Activated naive CD8-positive, alpha-beta T cell (primary cell): ENCODE measurements around the gene RAB1B.

Source experiments
- H3K27ac Mint-ChIP-seq: one replicate; pipeline ENCODE4 v1.8.0; 2021; ENCODE audit warnings: mixed read lengths
- H3K27me3 Mint-ChIP-seq: one replicate; pipeline ENCODE4 v1.8.0; 2021; ENCODE audit warnings: mixed read lengths
- H3K36me3 Mint-ChIP-seq: one replicate; pipeline ENCODE4 v1.8.0; 2021; ENCODE audit warnings: mixed read lengths
- H3K4me1 Mint-ChIP-seq: one replicate; pipeline ENCODE4 v1.8.0; 2021; ENCODE audit warnings: low read depth, mixed read lengths
- H3K4me3 Mint-ChIP-seq: one replicate; pipeline ENCODE4 v1.8.0; 2021; ENCODE audit warnings: mild to moderate bottlenecking, mixed read lengths
- H3K9me3 Mint-ChIP-seq: one replicate; pipeline ENCODE4 v1.8.0; 2021; ENCODE audit warnings: low read depth, mixed read lengths

Gene RAB1B

DNA sequence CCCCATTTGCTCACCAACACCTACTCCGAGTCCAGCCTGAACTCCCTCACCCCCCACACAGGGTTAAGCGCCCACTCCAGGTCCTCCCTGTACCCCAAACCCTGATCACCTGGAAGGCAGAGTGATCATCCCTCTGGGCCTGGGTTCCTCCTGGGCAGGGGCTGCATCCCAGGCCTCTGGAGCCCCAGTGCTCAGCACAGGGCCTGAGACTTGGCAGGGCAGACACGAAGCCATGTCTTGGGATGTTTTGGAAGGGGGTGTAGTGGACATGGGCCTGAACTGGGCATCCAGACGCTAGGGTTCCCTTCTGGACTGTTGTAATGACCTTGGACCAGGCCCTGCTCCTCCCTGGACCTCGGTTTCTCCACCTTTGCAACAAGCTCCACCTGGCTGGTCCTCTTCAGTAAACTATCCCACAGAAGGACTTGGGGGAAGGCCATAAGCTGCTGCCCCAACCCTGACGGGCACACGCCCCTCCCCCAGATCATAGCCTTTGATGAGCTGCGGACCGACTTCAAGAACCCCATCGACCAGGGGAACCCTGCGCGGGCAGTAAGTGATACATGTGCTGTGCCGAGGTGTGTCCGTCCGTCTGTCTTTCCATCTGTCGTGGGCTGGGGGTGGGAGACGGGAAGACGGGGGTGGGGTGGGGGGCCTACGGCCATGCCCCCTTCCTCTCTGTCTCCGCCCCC, 13.5 kb downstream of the RAB1B start:
- Mint-ChIP-seq H3K36me3 (no peaks in the 10 kb centered on the region), H3K27ac (no peak overlapping the region), H3K4me3 (peak overlapping the region; percentile 27), H3K27me3 (no peaks in the 10 kb centered on the region), H3K4me1 (peaks cover 23% of the 10 kb centered on the region), H3K9me3 (no peaks in the 10 kb centered on the region)

DNA sequence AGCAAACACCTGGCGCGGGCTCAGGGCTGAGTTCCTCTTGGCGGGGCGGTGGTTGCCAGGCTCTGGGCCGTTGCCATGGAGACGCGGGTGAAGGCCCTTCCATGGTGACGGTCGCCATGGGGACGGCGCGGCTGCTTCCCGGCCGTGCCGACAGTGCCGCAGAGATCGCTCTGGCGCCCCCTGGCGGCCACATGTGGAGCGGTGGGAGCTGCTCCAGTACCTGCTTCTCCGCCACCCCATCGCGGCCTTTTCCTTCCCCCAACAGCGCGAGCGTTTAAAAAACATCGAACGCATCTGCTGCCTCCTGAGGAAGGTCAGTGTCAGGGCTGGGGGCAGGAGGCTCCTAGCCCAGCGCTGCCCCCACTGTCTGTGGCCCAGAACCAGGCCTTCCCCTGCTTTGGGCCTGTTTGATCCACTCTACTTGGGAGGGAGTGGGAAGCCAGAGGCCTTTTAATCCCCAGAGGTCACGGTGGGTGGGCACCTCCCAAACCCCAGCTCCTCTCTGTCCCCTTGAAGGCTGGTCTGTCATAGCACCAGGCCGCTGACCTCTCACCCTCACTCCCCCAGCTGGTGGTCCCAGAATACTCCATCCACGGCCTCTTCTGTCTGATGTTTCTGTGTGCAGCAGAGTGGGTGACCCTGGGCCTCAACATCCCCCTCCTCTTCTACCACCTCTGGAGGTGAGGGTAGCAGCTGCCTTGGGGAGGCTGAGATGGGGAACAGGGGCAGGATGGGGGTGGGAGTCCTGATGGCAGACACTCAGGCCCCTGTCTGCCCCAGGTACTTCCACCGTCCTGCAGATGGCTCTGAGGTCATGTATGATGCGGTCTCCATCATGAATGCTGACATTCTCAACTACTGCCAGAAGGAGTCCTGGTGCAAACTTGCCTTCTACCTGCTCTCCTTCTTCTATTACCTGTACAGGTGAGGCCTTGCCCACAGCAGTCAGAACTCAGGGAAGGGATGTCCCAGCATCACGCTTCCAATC, 14.3 kb downstream of the RAB1B start:
- Mint-ChIP-seq H3K4me3 (peak overlapping the region; percentile 27), H3K4me1 (peaks cover 26% of the 10 kb centered on the region), H3K27me3 (no peaks in the 10 kb centered on the region), H3K36me3 (no peaks in the 10 kb centered on the region), H3K27ac (no peak overlapping the region), H3K9me3 (no peaks in the 10 kb centered on the region)

GRCh38 chr11:66283461-66284105, 15.1 kb downstream of the RAB1B start:
- Mint-ChIP-seq H3K9me3 (no peaks in the 10 kb centered on the region), H3K4me3 (no peak overlapping the region), H3K4me1 (peaks cover 26% of the 10 kb centered on the region), H3K36me3 (no peaks in the 10 kb centered on the region), H3K27ac (no peak overlapping the region), H3K27me3 (no peaks in the 10 kb centered on the region)

GRCh38 chr11:66284526-66285078, 16.2 kb downstream of the RAB1B start:
- Mint-ChIP-seq H3K27me3 (no peaks in the 10 kb centered on the region), H3K9me3 (no peaks in the 10 kb centered on the region), H3K4me3 (no peak overlapping the region), H3K27ac (no peak overlapping the region), H3K4me1 (peaks cover 25% of the 10 kb centered on the region), H3K36me3 (no peaks in the 10 kb centered on the region)

GRCh38 chr11:66285250-66285947, 17.0 kb downstream of the RAB1B start:
- Mint-ChIP-seq H3K9me3 (no peaks in the 10 kb centered on the region), H3K27me3 (no peaks in the 10 kb centered on the region), H3K4me3 (no peak overlapping the region), H3K27ac (no peak overlapping the region), H3K4me1 (peaks cover 32% of the 10 kb centered on the region), H3K36me3 (no peaks in the 10 kb centered on the region)

- Mint-ChIP-seq H3K9me3 (no peaks in the 10 kb centered on the region), H3K4me1 (peaks cover 40% of the 10 kb centered on the region), H3K36me3 (no peaks in the 10 kb centered on the region), H3K4me3 (peak overlapping the region; percentile 90), H3K27me3 (peaks cover 2% of the 10 kb centered on the region), H3K27ac (no peak overlapping the region)
Observed at GRCh38 chr11:66286699-66287098, 18.3 kb downstream of the RAB1B start.

DNA sequence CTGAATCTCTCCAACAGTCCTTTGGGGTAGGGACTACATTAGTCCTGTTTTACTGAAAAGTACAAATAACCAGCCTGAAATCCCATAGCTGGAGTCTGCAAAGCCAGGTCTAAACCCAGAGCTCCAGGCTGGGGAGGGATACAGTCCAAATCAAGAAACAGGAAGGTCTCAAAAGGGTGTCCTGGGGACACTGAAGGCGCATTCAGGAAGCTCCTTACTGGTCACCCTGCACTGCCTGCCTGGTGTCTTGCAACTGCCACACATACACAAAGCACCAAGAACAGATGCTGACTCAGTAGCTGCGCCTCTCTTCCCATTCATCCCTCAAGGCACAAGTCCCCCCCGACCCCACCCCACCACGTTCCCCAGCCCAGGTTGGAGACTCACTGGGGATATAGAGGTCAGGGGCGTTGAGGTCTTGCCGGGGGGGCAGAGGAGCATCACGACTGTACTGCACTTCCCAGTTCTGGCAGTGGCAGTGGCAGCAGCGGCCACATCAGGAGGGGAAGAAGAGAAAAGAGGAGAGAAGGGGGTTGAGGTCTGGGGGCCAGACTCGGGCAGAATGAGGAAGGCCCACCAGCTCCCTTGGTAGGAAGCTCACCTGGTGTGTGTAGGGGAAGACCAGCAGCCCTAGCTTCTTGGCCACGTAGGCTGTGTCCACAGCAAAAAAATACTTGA, 18.9 kb downstream of the RAB1B start:
- peaks cover 36% of the 10 kb centered on the region for H3K4me1 Mint-ChIP-seq
- H3K27ac Mint-ChIP-seq, result peak overlapping the region; percentile 22
- peaks cover 2% of the 10 kb centered on the region for H3K27me3 Mint-ChIP-seq
- no peaks in the 10 kb centered on the region for H3K9me3 Mint-ChIP-seq
- H3K36me3 Mint-ChIP-seq, result no peaks in the 10 kb centered on the region
- peak overlapping the region; percentile 90 for H3K4me3 Mint-ChIP-seq

DNA sequence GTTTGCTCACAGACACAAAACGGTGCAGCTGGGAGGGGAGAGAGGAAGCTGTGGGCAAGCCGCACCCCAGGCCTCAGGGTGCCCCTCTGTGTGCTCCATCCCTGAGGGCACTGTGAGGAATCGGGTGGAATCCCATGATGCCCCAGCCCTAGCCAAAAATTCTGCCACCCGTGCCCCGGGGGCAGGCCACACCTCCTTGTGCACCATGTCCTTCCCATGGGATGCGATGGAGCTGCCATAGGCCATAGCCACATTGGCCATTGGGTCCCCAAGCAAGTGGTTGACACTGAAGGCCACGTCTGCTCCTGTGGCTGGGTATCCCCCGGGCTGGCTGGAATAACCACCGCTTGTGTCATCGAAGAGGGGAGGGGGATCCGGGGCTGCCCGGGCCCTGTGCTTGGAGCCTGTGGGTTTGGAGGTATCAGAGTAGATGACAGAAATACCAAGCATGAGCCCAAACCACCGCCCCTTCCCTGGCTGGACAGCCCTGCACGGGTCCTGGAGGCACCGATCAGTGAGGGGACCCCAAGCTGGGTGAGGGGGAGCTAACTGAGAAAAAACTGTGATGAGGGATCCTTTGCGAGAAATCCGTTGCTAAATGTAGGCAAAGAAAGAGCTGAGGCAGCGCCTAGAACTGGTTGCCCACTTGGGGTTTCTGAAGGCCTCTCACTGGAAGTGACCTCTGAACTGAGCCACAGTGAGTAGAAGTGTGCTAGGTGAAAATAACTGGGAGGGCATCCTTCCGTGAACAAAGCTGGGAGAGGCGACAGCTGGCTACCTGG, 19.6 kb downstream of the RAB1B start:
- peaks cover 7% of the 10 kb centered on the region for H3K27me3 Mint-ChIP-seq
- H3K4me1 Mint-ChIP-seq, result peaks cover 34% of the 10 kb centered on the region
- peak overlapping the region; percentile 90 for H3K4me3 Mint-ChIP-seq
- H3K36me3 Mint-ChIP-seq, result peaks cover 4% of the 10 kb centered on the region
- H3K27ac Mint-ChIP-seq, result peak overlapping the region; percentile 86
- H3K9me3 Mint-ChIP-seq, result no peaks in the 10 kb centered on the region

DNA sequence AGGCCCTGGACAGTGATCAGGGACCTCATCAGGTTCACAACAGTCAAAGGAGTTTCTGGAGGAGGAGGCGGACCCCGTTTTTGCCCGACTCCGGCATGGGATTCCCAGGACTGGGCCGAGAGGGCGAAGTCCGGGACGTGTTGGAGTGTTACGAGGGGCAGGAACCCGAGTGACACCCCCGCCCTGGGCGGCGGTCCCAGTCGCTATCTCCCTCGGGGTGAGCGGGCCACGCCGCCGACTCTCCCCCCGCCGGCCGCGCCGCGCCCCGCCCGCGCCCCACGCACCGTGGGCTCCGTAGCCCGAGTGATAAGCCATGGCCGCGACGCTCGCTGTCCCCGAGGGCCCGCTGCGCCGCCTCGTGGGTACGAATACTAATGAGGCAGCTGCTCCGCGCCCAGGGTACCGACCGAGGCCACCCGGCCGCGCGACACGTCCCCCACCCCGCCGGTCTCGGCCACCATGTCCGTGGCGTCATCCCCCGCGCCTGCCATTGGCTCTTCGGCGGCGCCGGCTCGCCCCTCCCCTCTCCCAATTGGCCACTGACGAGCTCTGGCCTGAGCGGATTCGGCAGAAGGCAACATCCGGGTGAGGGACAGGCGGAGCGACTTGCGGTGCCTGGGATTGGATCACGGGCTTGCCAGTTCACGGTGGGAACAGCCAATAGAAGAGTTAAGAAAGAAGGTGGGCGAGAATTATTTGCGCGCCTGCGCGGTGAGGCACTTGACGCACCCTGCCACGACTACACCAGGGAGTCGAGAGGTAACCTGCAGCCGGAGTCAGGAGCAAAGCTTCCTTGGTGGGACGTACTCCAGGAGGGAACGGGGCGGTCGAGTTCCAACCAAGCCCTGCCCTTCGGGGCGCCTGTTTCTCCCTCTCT, 20.5 kb downstream of the RAB1B start, which contains the start of gene YIF1A:
TSS of gene YIF1A (minus strand) at position 473 of the 877 bp plus-strand sequence. CDS start at position 315, 158 bp downstream.
- Mint-ChIP-seq H3K36me3 (peaks cover 4% of the 10 kb centered on the region), H3K27ac (peak within 1 kb of the TSS; percentile 90)

DNA sequence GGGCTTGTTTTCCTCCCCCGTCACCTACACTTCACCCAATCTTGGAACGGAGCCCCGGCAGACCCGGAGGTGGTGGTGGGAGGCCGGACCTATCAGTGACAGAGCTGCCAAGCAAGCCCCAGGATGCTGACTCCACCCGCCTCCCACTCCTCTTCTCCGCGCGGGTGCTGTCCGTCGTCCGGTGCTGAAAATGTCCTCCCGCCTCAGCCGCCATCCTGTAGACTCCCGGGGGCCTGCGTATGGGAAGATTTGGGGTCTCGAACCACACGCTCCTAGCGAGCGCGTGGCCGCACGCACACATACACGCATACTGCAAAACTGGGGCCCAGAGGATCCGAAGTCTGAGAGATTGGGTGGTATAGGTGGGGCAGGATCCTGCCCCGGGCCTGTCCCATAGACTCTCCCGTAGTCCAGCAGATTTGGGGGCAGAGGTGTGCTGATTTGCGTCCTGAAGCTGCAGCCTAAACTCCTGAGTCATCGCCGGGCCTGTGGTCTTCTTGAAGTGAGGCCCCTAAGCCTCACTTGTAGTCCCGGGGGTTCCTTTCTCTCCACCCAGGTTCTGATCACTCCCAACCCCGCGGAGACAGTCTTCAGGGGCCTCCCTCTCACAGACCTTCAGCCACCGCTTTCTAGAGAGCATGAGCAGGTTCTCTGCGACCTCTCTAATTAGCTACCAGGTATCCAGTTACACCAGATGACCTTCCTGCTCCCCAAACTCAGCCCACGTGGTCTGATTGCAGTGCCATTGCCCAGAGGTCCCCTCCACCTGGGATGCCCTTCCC, 21.3 kb downstream of the RAB1B start:
- no peaks in the 10 kb centered on the region for H3K9me3 Mint-ChIP-seq
- H3K27me3 Mint-ChIP-seq, result peaks cover 12% of the 10 kb centered on the region
- peak overlapping the region; percentile 90 for H3K4me3 Mint-ChIP-seq

More for the DNA sequence above, 20.5 kb downstream of the RAB1B start, which contains the start of gene YIF1A:
- H3K27me3 Mint-ChIP-seq, result peaks cover 12% of the 10 kb centered on the region
- peaks cover 32% of the 10 kb centered on the region for H3K4me1 Mint-ChIP-seq
- H3K9me3 Mint-ChIP-seq, result no peaks in the 10 kb centered on the region
- H3K4me3 Mint-ChIP-seq, result peak within 1 kb of the TSS; percentile 90

DNA sequence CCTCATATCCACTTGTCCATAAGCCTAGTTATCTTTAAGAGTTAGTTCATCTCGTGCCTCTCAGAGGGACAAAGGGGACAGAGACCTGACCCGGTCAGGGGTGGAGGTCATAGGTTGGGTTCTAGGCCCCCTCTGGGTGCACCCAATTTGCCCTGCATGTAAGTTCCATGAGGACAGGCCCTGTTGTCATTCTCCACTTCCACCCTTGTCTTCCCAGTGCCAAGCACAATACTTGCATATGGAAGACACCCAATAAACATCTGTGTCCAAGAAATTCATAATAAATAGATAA, 21.8 kb downstream of the RAB1B start:
- H3K9me3 Mint-ChIP-seq, result no peaks in the 10 kb centered on the region
- H3K4me1 Mint-ChIP-seq, result peaks cover 32% of the 10 kb centered on the region
- H3K27me3 Mint-ChIP-seq, result peaks cover 12% of the 10 kb centered on the region
- H3K27ac Mint-ChIP-seq, result no peak overlapping the region
- peaks cover 4% of the 10 kb centered on the region for H3K36me3 Mint-ChIP-seq
- H3K4me3 Mint-ChIP-seq, result peak overlapping the region; percentile 90

More for the DNA sequence above, 21.3 kb downstream of the RAB1B start:
- peaks cover 4% of the 10 kb centered on the region for H3K36me3 Mint-ChIP-seq
- peaks cover 32% of the 10 kb centered on the region for H3K4me1 Mint-ChIP-seq
- peak overlapping the region; percentile 90 for H3K27ac Mint-ChIP-seq

GRCh38 chr11:66291303-66291705, 22.9 kb downstream of the RAB1B start:
- no peak overlapping the region for H3K27ac Mint-ChIP-seq
- H3K36me3 Mint-ChIP-seq, result peaks cover 4% of the 10 kb centered on the region
- peaks cover 32% of the 10 kb centered on the region for H3K4me1 Mint-ChIP-seq
- peak overlapping the region; percentile 27 for H3K4me3 Mint-ChIP-seq
- H3K9me3 Mint-ChIP-seq, result no peaks in the 10 kb centered on the region
- peaks cover 12% of the 10 kb centered on the region for H3K27me3 Mint-ChIP-seq
